ENCODE data around the gene NUDCD3.
A peak's percentile ranks its signal among the peaks of the same experiment; 100 is the strongest.

NUDCD3 gene

GRCh38 chr7:44490351-44491200 is at the start of gene NUDCD3:
TSS of gene NUDCD3 (minus strand) at chr7:44490658. CDS start at chr7:44490600, 58 bp downstream.
- in situ Hi-C loops (cut with MboI; ENCODE audit: low pct_unique_long_range_greater_than_20kb, low sequenced_read_pairs): loop anchor here (25.0 kb wide), 1 partner anchor 253 kb away; no protein-coding TSS in a partner anchor
- peak; percentile 87 for DNase-seq

GRCh38 chr7:44539669-44540506 is 49.4 kb upstream of the NUDCD3 start:
- DNase-seq: no peak
- in situ Hi-C loops (cut with MboI; ENCODE audit: low pct_unique_long_range_greater_than_20kb, low sequenced_read_pairs): no loop called here

DNA sequence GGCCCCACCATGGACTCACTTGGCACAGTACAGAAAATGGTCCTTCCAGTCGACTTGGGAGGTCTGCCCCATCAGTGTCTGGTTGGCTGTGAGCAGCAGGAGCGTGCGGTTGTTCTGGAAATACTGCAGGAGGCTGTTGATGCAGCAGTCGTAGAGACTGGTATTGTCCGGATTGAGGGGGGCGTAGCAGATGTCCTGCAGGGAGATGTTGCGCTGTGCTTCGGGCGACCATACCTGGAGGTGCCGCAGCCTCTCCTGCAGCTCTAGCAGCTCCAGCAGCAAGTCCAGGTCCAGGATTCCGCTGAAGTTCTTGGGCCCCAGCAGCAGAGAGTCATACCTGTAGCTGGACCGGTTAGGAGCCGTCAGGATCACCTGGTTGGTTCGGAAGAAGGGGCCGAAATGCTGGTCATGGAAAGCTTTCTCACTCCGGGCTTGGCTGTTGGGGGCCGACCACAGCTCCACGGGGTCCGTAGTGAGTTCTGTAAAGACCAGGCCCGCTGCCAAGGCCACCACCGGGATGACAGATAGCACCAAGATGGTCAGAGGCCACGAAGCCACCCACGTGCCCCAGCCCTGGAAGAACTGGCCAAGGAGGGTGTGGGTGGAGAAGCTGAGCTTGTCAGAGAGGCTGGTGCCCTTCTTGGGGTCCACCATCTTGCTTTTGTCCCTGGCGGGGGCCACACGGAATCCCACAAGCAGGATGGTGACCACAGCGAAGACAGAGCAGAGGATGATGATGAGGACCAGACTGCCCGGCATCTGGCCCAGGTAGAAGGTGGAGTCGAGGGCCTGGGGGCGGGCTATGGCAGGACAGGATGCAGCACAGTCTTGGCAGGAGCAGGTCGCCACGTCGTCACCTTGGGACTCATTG is 48.6 kb upstream of the NUDCD3 start:
- DNase-seq: no peak
- in situ Hi-C loops (cut with MboI; ENCODE audit: low pct_unique_long_range_greater_than_20kb, low sequenced_read_pairs): no loop called here

GRCh38 chr7:44538093-44538797 is 47.8 kb upstream of the NUDCD3 start:
- in situ Hi-C loops (cut with MboI; ENCODE audit: low pct_unique_long_range_greater_than_20kb, low sequenced_read_pairs): no loop called here
- DNase-seq: no peak

- in situ Hi-C loops (cut with MboI; ENCODE audit: low pct_unique_long_range_greater_than_20kb, low sequenced_read_pairs): no loop called here
- DNase-seq: no peak
Measured at GRCh38 chr7:44537442-44537841, 47.0 kb upstream of the NUDCD3 start.

DNA sequence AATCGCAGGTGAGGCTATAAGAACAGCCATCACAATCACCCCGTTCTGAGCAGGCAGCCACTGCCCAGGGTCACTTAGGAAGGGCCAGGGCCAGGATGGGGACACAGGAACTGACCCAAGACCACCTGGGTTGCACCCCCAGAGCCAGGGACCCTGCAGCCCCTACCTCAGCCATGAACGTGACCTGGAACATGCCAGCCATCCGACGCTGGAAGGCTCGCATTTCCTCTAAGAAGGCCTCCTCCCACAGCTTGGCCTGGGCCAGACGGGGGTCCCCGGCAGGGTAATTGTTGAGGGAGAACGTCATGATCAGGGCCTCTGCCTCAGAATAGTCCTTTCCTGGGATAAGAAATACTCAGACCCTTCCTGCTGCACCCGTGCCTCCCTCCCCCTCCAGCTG is 45.6 kb upstream of the NUDCD3 start:
- in situ Hi-C loops (cut with MboI; ENCODE audit: low pct_unique_long_range_greater_than_20kb, low sequenced_read_pairs): no loop called here
- DNase-seq: no peak

DNA sequence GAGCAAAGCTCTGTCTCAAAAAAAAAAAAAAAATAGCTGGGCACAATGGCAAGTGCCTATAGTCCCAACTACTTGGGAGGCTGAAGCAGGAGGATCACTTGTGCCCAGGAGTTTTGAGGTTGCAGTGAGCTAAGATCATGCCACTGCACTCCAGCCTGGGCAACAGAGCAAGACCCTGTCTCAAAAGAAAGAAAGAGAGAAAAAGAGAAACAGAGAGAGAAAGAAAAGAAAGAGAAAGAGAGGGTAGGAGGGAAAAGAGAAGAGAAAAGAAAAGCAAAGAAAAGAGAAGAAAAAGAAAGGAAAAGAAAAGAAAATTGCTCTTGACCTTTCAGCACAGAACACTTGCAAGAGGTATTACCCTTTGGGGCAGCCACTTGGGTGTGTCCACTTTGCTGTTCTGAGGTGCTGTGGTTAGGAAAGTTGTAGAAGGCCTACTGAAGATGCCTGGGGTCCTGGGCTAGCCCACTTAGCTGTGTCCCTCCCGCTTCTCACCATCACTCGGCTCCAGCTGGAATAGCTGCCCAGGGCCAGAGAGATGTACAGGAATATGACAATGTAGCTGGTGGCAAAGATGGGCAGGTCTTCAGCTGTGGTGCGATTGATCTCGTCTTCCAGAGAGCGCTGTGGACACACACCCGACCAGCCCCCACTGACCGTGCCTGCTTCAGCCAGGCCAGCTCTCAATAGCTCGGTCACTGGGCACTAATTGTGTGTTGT is 45.0 kb upstream of the NUDCD3 start:
- no peak for DNase-seq
- in situ Hi-C loops (cut with MboI; ENCODE audit: low pct_unique_long_range_greater_than_20kb, low sequenced_read_pairs): no loop called here

- DNase-seq: peak; percentile 59
- in situ Hi-C loops (cut with MboI; ENCODE audit: low pct_unique_long_range_greater_than_20kb, low sequenced_read_pairs): no loop called here
Measured at GRCh38 chr7:44534501-44534900, 44.0 kb upstream of the NUDCD3 start.

DNA sequence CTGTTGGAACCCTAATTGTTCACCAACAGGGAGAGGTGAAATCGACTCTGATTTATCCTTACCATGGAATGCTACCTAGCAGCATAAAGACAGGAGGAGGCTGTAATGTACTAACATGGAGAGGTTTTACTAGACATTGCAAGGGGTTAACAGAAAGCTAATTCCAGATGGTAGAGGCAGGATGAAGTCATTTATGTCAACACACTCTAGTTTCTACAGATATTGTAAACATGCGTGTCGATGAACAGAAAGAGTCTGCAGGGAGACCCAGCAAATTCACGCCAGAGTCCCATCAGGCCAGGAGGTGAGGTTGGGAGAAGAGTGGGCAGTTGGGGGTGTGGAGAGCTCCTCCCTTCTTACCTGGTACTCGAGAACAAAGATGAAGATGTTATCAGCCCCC is 43.6 kb upstream of the NUDCD3 start:
- in situ Hi-C loops (cut with MboI; ENCODE audit: low pct_unique_long_range_greater_than_20kb, low sequenced_read_pairs): no loop called here
- no peak for DNase-seq

GRCh38 chr7:44533301-44534055 is 43.0 kb upstream of the NUDCD3 start:
- no peak for DNase-seq
- in situ Hi-C loops (cut with MboI; ENCODE audit: low pct_unique_long_range_greater_than_20kb, low sequenced_read_pairs): no loop called here

- in situ Hi-C loops (cut with MboI; ENCODE audit: low pct_unique_long_range_greater_than_20kb, low sequenced_read_pairs): no loop called here
- no peak for DNase-seq
Measured at GRCh38 chr7:44531421-44532380, 41.2 kb upstream of the NUDCD3 start.

- in situ Hi-C loops (cut with MboI; ENCODE audit: low pct_unique_long_range_greater_than_20kb, low sequenced_read_pairs): no loop called here
- DNase-seq: no peak
Measured at GRCh38 chr7:44530990-44531389, 40.5 kb upstream of the NUDCD3 start.

GRCh38 chr7:44524811-44525388 is 34.4 kb upstream of the NUDCD3 start:
- DNase-seq: no peak
- in situ Hi-C loops (cut with MboI; ENCODE audit: low pct_unique_long_range_greater_than_20kb, low sequenced_read_pairs): no loop called here

- no peak for DNase-seq
- in situ Hi-C loops (cut with MboI; ENCODE audit: low pct_unique_long_range_greater_than_20kb, low sequenced_read_pairs): no loop called here
Measured at GRCh38 chr7:44522315-44522714, 31.9 kb upstream of the NUDCD3 start.

DNA sequence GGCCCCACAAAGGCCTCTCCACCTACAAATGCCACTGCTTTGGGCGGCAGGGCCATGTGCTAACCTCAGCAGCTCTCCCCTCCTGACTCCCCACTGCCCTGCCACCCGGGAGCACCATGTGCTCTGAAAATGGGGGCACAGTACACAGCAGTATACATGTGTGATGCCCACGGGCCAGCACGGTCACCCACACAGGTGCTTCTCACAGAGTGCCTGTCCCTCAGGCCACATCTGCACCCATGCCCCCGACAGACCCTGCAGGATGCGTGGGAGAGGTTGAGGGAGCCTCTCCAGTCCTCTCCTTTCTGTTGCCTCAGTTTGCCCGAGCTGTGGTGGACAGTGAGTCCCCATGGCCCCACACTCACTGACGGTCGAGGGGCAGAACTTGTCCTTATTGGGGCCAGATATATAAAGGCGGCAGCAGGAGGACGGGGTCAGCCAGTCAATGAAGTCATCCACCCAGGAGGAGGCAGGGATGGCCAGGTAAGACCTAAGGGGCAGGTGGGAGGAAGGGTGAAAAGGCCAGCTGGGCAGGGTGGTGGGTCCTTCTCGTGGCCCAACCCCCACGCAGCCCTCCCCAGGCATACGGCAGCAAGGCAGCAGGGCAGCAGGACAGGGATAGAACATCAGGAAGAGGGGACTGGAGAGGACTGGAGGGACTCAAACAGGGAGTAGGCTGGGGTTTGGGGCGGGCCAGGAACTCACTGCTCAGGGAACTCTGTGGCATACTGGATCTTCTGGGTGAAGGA is 31.1 kb upstream of the NUDCD3 start:
- no peak for DNase-seq
- in situ Hi-C loops (cut with MboI; ENCODE audit: low pct_unique_long_range_greater_than_20kb, low sequenced_read_pairs): no loop called here

Measured in KBM-7 (cell line).